Measurements from ENCODE around the gene LONRF3.
"Not testable (repeated sequence)": the region's sequence is repeated elsewhere in the genome, so short reads cannot be mapped to it uniquely, and the experiment has no call there.

The LONRF3 gene

GRCh38 chrX:118988911-118989310 is 14.5 kb downstream of the LONRF3 start:
- DNase-seq = peak; percentile 39 to 52 (median 49)

- DNase-seq = no peak
Measured at GRCh38 chrX:118989886-118990285, 15.5 kb downstream of the LONRF3 start.

DNA sequence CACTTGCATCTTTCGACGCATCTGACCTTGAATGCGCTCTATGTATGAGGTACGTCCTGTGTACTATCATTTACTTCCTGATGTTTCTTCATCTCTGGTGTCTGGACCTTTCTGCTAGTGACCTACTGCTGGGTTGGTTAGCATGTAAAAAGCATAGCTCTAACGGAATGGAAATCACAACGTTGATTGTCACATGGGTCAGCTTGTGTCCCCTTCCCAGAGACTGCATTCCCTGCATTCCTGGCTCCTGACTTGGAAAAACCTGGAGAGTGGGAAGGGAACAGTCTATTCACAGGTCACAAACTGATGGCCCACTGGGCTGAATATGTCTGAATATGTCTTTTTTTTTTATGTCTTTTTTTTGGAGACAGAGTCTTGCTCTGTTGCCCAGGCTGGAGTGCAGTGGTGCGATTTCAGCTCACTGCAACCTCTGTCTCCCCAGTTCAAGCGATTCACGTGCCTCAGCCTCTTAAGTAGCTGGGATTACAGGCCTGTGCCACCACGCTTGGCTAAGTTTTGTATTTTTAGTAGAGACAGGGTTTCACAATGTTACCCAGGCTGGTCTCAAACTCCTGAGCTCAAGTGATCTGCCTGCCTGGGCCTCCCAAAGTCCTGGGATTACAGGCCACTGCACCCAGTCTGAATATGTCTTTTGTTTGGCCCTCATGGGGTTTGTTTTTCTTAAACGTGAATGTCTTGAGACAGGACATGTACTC is 16.3 kb downstream of the LONRF3 start:
- DNase-seq = no peak

- DNase-seq = not testable (repeated sequence)
Measured at GRCh38 chrX:118992441-118993121, 18.2 kb downstream of the LONRF3 start.

- no peak for DNase-seq
Measured at GRCh38 chrX:119003462-119003861, 29.0 kb downstream of the LONRF3 start.

DNA sequence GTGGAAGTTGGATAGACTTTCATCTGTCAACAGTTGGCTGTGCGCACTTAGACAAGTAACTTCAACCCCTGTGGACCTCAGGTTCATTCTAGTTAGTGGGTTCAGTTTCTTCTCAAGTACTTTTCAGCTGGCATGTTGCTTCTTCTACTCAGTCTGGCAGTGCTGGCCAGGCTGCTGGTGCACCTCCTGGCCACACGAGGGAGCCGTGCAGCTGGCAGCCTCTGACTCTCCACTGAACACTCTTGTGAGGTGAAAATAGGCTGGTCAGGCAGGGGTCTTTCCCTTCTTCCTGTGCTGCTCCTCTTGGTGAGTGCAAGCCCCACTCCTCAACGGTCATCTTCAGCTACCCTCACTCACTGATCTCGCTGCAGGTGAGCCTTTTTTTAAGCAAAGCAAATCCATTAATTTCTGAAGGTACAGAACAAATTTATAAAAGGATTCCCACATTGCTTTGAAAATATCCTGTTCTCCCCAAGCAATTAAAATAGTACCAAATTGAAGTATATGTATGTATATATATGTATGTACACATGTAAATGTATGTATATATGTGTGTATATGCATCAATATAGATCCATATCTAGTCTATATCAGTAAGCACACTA is 30.6 kb downstream of the LONRF3 start:
- DNase-seq = peak; percentile 47 to 61 (median 57)

- DNase-seq = no peak
Measured at GRCh38 chrX:119007189-119007770, 32.9 kb downstream of the LONRF3 start.

- peak; percentile 28 to 52 (median 38) for DNase-seq
Measured at GRCh38 chrX:119008110-119008744, 33.8 kb downstream of the LONRF3 start.

GRCh38 chrX:119009071-119009470 is 34.7 kb downstream of the LONRF3 start:
- DNase-seq = no peak

DNA sequence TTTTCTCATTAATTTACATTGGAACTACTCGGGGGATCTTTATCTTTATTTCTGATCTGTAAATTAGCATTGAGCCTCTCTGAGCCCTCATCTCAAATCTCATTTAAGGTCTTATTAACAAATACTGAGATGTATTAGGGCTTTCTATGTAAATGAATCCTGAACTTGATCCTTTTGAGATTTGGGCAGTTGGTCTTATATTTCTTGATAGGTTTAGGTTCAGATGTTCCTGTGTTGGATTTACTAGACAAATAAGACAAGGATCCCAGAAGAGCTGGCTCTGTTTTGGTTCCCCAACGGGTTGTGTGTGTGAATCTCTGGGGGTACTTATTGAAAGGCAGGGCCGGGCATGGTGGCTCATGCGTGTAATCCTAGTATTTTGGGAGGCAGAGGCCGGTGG is 36.1 kb downstream of the LONRF3 start:
- no peak for DNase-seq

DNA sequence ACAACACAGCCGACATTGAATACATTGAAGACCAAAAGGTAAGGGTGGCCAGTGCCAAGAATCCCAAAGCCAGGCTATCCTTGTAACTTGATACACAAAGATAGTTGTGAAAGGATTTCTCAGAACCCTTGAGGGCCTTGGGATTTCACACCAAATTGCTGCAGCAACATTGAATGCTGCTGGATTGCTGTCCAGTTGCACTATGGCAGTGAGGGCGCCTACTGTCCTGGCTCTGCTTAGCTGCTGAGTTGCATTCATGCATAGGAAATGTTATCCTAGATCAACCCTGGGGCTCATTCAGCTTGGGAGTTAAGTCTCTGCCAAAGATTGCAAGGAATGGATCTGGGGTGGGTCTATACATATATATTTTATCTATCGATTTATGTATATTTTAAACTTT is 38.7 kb downstream of the LONRF3 start:
- DNase-seq = no peak

DNA sequence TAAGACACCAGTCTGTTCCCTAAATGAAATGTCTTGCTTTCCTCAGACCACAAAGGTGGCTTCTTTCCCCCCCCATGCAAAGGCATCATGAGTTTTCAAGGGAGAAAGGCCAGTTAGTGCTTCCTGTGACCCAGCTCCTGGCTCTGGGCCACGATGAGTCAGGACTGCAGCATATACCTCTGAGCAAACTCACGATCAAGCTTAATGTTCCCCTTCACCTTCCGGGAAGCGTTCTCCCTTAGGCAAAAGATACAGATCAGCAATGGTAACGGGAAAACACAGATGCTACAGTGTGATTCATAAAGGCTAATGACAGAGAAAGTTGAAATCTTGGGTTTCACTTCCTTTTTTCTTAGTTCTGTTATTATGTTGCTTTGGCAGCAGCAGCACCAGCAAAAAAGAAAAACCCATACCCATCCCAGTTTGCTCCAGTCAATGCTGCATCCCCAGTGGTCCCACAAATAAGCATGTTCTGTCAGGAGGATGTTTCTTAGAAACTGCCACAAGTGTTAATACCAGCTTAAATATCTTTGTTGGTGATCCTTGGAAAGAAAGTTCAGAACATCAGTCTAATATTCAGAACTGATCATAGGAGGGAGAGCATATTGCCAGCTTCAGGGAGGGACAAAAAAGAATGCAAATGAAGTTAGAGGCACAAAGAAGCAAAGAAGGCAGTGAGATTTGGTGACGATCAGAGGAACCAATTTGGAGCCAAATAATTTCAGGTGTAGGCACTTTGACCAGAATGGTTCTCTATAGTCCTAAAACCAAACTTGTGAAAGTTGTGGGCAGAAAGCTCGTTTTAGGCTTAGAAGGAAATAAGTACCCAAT is 41.2 kb downstream of the LONRF3 start:
- peak; percentile 87 to 95 (median 89) for DNase-seq

DNA sequence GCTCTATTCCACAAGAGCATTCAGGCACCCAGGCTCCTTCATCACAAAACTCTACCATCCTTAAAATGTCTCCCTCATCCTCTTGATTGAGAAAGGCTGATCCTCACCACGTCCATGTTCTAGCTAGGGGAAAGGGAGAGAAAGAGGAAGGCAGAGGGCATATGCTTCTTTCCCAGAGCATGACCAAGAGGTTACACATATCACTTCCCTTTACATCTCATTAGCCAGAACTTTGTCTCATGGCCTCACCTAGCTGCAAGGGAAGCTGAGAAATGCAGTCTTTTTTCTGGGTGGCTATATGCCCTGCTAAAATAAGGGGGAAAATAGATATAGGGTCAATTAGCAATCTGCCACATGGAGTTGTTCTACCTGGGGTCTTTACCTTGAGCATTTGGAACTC is 42.7 kb downstream of the LONRF3 start:
- DNase-seq = peak; percentile 26 to 61 (median 36)

DNA sequence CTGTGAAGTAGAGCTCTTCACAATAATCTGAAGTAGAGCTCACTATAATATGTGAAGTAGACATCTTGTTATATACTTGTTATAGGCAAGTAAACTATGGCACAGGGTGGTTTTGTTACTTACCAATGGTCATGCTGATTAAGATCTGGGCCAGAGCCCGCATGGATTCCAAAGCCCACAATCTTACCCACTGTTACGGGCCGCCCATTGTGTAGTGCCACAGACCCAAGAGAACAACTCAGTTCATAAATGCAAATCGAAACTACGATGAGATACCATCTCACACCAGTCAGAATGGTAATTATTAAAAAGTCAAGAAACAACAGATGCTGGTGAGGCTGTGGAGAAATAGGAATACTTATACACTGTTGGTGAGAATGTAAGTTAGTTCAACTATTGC is 51.5 kb downstream of the LONRF3 start:
- DNase-seq = no peak

- not testable (repeated sequence) for DNase-seq
Measured at GRCh38 chrX:119026344-119026743, 51.9 kb downstream of the LONRF3 start.

DNA sequence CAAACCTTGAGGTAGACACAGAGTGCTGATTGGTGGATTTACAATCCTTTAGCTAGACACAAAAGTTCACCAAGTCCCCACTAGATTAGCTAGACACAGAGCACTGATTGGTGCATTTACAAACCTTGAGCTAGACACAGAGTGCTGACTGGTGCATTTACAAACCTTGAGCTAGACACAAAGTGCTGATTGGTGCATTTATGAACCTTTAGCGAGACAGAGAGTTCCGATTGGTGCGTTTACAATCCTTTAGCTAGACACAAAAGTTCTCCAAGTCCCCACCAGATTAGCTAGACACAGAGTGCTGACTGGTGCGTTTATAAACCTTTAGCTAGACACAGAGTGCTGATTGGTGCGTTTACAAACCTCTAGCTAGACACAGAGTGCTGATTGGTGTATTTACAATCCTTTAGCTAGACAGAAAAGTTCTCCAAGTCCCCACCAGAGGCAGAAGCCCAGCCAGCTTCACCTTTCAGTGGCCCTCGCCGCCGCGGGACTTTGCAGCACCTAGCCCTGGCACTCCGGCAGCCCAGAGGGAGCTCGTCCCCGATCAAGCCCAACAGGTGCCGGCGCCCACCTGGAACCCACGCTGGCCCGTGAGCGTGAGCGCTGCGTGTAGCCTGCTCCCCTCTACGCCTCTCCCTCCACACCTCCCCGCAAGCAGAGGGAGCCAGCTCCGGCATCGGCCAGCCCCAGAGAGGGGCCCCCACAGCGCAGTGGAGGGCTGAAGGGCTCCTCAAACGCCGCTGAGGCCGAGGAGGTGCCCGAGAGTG is 53.7 kb downstream of the LONRF3 start:
- DNase-seq = not testable (repeated sequence)

GRCh38 chrX:119028733-119029330 is 54.4 kb downstream of the LONRF3 start:
- DNase-seq = peak; percentile 30 to 52 (median 34)

- DNase-seq = not testable (repeated sequence)
Measured at GRCh38 chrX:119029656-119030055, 55.2 kb downstream of the LONRF3 start.

GRCh38 chrX:119030990-119031389 is 56.6 kb downstream of the LONRF3 start:
- DNase-seq = no peak

- DNase-seq = no peak
Measured at GRCh38 chrX:119036107-119037029, 62.0 kb downstream of the LONRF3 start.
